ENCODE measurements around the gene GGT6. TPM values are rescaled to one million over a fixed set of nuclear protein-coding genes. Genes with fewer than 3 reads are reported as not detected.

The GGT6 gene
- total RNA-seq, 1 experiment from 2014 or later = not detected

DNA sequence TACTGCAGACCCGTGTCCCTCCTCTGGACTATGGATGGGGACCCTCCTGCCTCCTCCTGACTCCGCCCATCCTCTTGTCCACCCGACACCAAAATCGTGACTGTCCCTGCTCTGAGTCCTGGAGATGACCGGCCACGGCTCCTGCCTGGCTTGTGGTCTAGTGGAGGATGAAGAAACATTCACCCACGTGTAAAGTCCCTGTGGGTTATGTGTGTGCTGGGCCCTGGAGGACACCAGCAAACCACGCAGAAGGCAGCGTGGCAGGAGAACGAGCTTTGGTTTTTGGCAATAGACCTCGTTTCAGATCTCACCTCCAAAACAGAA lies 49.8 kb downstream of the GGT6 start:
- H3K36me3 ChIP-seq (ENCODE audit: insufficient read depth, low read length) = no peaks in the 10 kb centered on the region
- H3K4me1 ChIP-seq (ENCODE audit: low read length) = no peaks in the 10 kb centered on the region
- no peaks in the 10 kb centered on the region; the same call in 1 of the 2 replicates for H4K20me1 ChIP-seq (ENCODE audit: insufficient read depth, low read depth, low read length)
- H3K4me2 ChIP-seq (ENCODE audit: low read depth, low read length, poor library complexity, severe bottlenecking) = no peak overlapping the region
- H3K79me2 ChIP-seq (ENCODE audit: low read length) = no peaks in the 10 kb centered on the region
- no peaks in the 10 kb centered on the region for H3K9me2 ChIP-seq (replicated peaks; ENCODE audit: insufficient read depth, low read length)
- DNase-seq = no peak
- no peak overlapping the region for H2AFZ ChIP-seq (ENCODE audit: low read length)
- H3K4me3 ChIP-seq (ENCODE audit: low read length) = no peak overlapping the region
- no peaks in the 10 kb centered on the region for H3K9me3 ChIP-seq (ENCODE audit: low read length)
- no peaks in the 10 kb centered on the region for H3K27me3 ChIP-seq (ENCODE audit: low read length)
- no peak overlapping the region for H3K9ac ChIP-seq (ENCODE audit: low read length)
- no peak overlapping the region for H3K27ac ChIP-seq (ENCODE audit: low read length)

DNA sequence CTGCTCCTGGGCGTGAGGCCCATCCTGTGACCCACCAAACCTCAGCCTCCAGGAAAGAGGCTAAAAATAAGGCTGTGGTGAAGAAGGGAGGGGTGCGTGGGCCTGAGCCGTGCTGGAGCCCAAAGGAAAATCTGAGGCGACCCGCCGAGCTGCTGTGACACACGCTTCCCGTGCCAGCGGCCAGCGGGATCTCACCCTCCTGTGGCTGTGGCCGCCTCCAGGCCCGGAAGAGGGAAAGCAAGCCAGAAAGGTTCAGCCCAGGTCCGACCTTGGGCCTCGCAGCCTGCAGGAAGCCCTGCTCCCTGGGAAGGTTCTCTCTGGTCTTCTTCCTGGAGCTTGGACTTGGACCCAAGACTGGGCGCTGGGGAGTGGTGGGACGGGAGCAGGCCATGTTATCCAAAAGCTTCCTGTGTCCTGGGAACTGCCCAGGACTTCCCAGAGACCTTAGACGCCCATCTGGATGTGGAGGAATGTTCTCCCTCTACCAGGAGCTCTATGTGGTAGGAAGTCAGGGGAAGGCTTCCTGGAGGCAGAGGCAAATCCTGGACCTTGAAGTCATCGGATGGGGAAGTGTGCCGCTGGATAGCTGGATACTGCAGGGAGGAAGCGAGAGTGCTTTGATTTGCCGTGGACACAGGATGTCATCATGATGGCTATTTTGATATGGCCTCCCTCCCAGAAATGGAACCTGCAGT lies 50.3 kb downstream of the GGT6 start:
- H3K4me2 ChIP-seq (ENCODE audit: low read depth, low read length, poor library complexity, severe bottlenecking) = no peak overlapping the region
- H3K27me3 ChIP-seq (ENCODE audit: low read length) = no peaks in the 10 kb centered on the region
- H3K9ac ChIP-seq (ENCODE audit: low read length) = no peak overlapping the region
- no peak for DNase-seq
- H2AFZ ChIP-seq (ENCODE audit: low read length) = no peak overlapping the region
- no peaks in the 10 kb centered on the region for H3K79me2 ChIP-seq (ENCODE audit: low read length)
- H3K9me2 ChIP-seq (replicated peaks; ENCODE audit: insufficient read depth, low read length) = no peaks in the 10 kb centered on the region
- no peaks in the 10 kb centered on the region for H3K36me3 ChIP-seq (ENCODE audit: insufficient read depth, low read length)
- H3K27ac ChIP-seq (ENCODE audit: low read length) = no peak overlapping the region
- no peaks in the 10 kb centered on the region for H3K9me3 ChIP-seq (ENCODE audit: low read length)
- no peaks in the 10 kb centered on the region; the same call in 1 of the 2 replicates for H4K20me1 ChIP-seq (ENCODE audit: insufficient read depth, low read depth, low read length)
- H3K4me3 ChIP-seq (ENCODE audit: low read length) = no peak overlapping the region
- H3K4me1 ChIP-seq (ENCODE audit: low read length) = no peaks in the 10 kb centered on the region

- Histone ChIP-seq H2AFZ (ENCODE audit: low read length) (no peak overlapping the region), H3K36me3 (ENCODE audit: insufficient read depth, low read length) (no peaks in the 10 kb centered on the region), H3K4me2 (ENCODE audit: low read depth, low read length, poor library complexity, severe bottlenecking) (no peak overlapping the region), H3K9me3 (ENCODE audit: low read length) (no peaks in the 10 kb centered on the region), H3K9ac (ENCODE audit: low read length) (no peak overlapping the region), H3K27ac (ENCODE audit: low read length) (no peak overlapping the region), H3K27me3 (ENCODE audit: low read length) (no peaks in the 10 kb centered on the region), H3K79me2 (ENCODE audit: low read length) (no peaks in the 10 kb centered on the region), H4K20me1 (ENCODE audit: insufficient read depth, low read depth, low read length) (no peaks in the 10 kb centered on the region; the same call in 1 of the 2 replicates), H3K4me1 (ENCODE audit: low read length) (no peaks in the 10 kb centered on the region), H3K9me2 (replicated peaks; ENCODE audit: insufficient read depth, low read length) (no peaks in the 10 kb centered on the region), H3K4me3 (ENCODE audit: low read length) (no peak overlapping the region)
- DNase-seq = peak; percentile 53
Measured at GRCh38 chr17:4509401-4509800, 51.0 kb downstream of the GGT6 start.

DNA sequence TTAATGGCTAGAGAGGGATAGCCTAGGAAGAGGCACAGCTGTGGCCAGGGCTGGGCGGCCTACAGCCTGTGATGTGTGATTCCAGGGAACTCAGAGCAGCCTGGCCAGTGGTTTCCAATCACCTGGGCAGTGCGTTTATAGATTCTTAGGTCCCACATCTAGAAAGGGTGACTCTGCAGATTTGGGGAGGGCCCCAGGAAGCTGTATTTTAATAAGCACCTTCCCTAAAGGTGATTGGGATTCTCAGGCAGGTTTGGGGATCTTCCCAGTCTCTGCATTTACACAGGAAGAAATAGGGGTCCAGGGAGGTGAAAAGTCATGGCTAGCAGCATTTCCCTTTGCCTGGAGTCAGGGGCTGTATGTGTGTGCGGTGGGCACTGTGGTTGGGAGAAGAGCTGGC lies 52.2 kb downstream of the GGT6 start:
- DNase-seq = no peak
- H3K36me3 ChIP-seq (ENCODE audit: insufficient read depth, low read length) = no peaks in the 10 kb centered on the region

GRCh38 chr17:4507361-4508111 lies 52.8 kb downstream of the GGT6 start:
- Histone ChIP-seq H3K9ac (ENCODE audit: low read length) (no peak overlapping the region), H3K4me3 (ENCODE audit: low read length) (no peak overlapping the region), H4K20me1 (ENCODE audit: insufficient read depth, low read depth, low read length) (no peaks in the 10 kb centered on the region; the same call in 1 of the 2 replicates), H3K27ac (ENCODE audit: low read length) (no peak overlapping the region), H3K4me1 (ENCODE audit: low read length) (no peaks in the 10 kb centered on the region), H3K9me3 (ENCODE audit: low read length) (no peaks in the 10 kb centered on the region), H3K4me2 (ENCODE audit: low read depth, low read length, poor library complexity, severe bottlenecking) (no peak overlapping the region), H3K27me3 (ENCODE audit: low read length) (no peaks in the 10 kb centered on the region), H3K36me3 (ENCODE audit: insufficient read depth, low read length) (no peaks in the 10 kb centered on the region), H3K79me2 (ENCODE audit: low read length) (no peaks in the 10 kb centered on the region), H3K9me2 (replicated peaks; ENCODE audit: insufficient read depth, low read length) (no peaks in the 10 kb centered on the region), H2AFZ (ENCODE audit: low read length) (no peak overlapping the region)
- DNase-seq = no peak

More for the DNA sequence above, 52.2 kb downstream of the GGT6 start:
- Histone ChIP-seq H3K4me2 (ENCODE audit: low read depth, low read length, poor library complexity, severe bottlenecking) (no peak overlapping the region), H3K27me3 (ENCODE audit: low read length) (no peaks in the 10 kb centered on the region), H3K27ac (ENCODE audit: low read length) (no peak overlapping the region), H3K79me2 (ENCODE audit: low read length) (no peaks in the 10 kb centered on the region), H4K20me1 (ENCODE audit: insufficient read depth, low read depth, low read length) (no peaks in the 10 kb centered on the region; the same call in 1 of the 2 replicates), H3K9ac (ENCODE audit: low read length) (no peak overlapping the region), H3K4me1 (ENCODE audit: low read length) (no peaks in the 10 kb centered on the region), H3K9me2 (replicated peaks; ENCODE audit: insufficient read depth, low read length) (no peaks in the 10 kb centered on the region), H3K4me3 (ENCODE audit: low read length) (no peak overlapping the region), H2AFZ (ENCODE audit: low read length) (no peak overlapping the region), H3K9me3 (ENCODE audit: low read length) (no peaks in the 10 kb centered on the region)

Other genes starting within 250 kb of the GGT6 start
- 45.2 and 60.8 TPM in 2 replicates for gene UBE2G1, start 193.9 kb downstream of the GGT6 start, total RNA-seq (2014; rRNA removed; shearing (Covaris generic); ENCODE audit: low replicate concordance)
- gene SPNS3, start 126.6 kb downstream of the GGT6 start, total RNA-seq (2014; rRNA removed; shearing (Covaris generic); ENCODE audit: low replicate concordance) = 4.1 and 12.9 TPM in 2 replicates
- not detected in 2 replicates for gene SPNS2, start 61.7 kb downstream of the GGT6 start, total RNA-seq (2014; rRNA removed; shearing (Covaris generic); ENCODE audit: low replicate concordance)
- gene MYBBP1A, start 5.2 kb downstream of the GGT6 start, total RNA-seq (2014; rRNA removed; shearing (Covaris generic); ENCODE audit: low replicate concordance) = 48.2 and 76.6 TPM in 2 replicates
- gene SMTNL2, start 24.0 kb upstream of the GGT6 start, total RNA-seq (2014; rRNA removed; shearing (Covaris generic); ENCODE audit: low replicate concordance) = 0.45 TPM in 1 of 2 replicates, not detected in the other
- gene ALOX15, start 81.1 kb upstream of the GGT6 start, total RNA-seq (2014; rRNA removed; shearing (Covaris generic); ENCODE audit: low replicate concordance) = 0.72 and 1.5 TPM in 2 replicates
- 27.7 and 34.6 TPM in 2 replicates for gene PELP1, start 143.6 kb upstream of the GGT6 start, total RNA-seq (2014; rRNA removed; shearing (Covaris generic); ENCODE audit: low replicate concordance)
- 19.1 and 53.9 TPM in 2 replicates for gene ARRB2, start 150.1 kb upstream of the GGT6 start, total RNA-seq (2014; rRNA removed; shearing (Covaris generic); ENCODE audit: low replicate concordance)
- 20.3 and 21.0 TPM in 2 replicates for gene MED11, start 170.9 kb upstream of the GGT6 start, total RNA-seq (2014; rRNA removed; shearing (Covaris generic); ENCODE audit: low replicate concordance)
- not detected in 2 replicates for gene ZMYND15, start 179.3 kb upstream of the GGT6 start, total RNA-seq (2014; rRNA removed; shearing (Covaris generic); ENCODE audit: low replicate concordance)
- 1.3 and 2.2 TPM in 2 replicates for gene CXCL16, start 179.4 kb upstream of the GGT6 start, total RNA-seq (2014; rRNA removed; shearing (Covaris generic); ENCODE audit: low replicate concordance)
- not detected in 2 replicates for gene TM4SF5, start 211.3 kb upstream of the GGT6 start, total RNA-seq (2014; rRNA removed; shearing (Covaris generic); ENCODE audit: low replicate concordance)
- not detected in 2 replicates for gene VMO1, start 225.8 kb upstream of the GGT6 start, total RNA-seq (2014; rRNA removed; shearing (Covaris generic); ENCODE audit: low replicate concordance)
- gene GLTPD2, start 228.4 kb upstream of the GGT6 start, total RNA-seq (2014; rRNA removed; shearing (Covaris generic); ENCODE audit: low replicate concordance) = not detected in 2 replicates
- gene PSMB6, start 235.6 kb upstream of the GGT6 start, total RNA-seq (2014; rRNA removed; shearing (Covaris generic); ENCODE audit: low replicate concordance) = 118 and 168 TPM in 2 replicates
- 13.1 and 23.3 TPM in 2 replicates for gene PLD2, start 246.6 kb upstream of the GGT6 start, total RNA-seq (2014; rRNA removed; shearing (Covaris generic); ENCODE audit: low replicate concordance)

All from Karpas-422 (cell line).